Activated T-helper 1 cell treated with anti-CD3 and anti-CD28 coated beads, Interleukin-2, amount 50 U/mL, for 16 hours (primary cell): Measurements from ENCODE around the gene ATXN10.

Source experiments
- DNase-seq, 2 donors: peaks; one replicate each; pipeline ENCODE4 v3.0.0-alpha.2; 2020; ENCODE audit warnings: low read depth in 1 of 2, low spot score in 1 of 2

ATXN10 gene

GRCh38 chr22:45756558-45756957, 84.9 kb downstream of the ATXN10 start:
- DNase-seq, result no peak

GRCh38 chr22:45757068-45757467, 85.4 kb downstream of the ATXN10 start:
- DNase-seq, result no peak

GRCh38 chr22:45757936-45758335, 86.3 kb downstream of the ATXN10 start:
- DNase-seq, result no peak

GRCh38 chr22:45758603-45759002, 87.0 kb downstream of the ATXN10 start:
- no peak for DNase-seq

GRCh38 chr22:45760682-45761081, 89.0 kb downstream of the ATXN10 start:
- no peak for DNase-seq

GRCh38 chr22:45762545-45763235, 91.1 kb downstream of the ATXN10 start:
- no peak for DNase-seq

GRCh38 chr22:45763236-45763624, 91.6 kb downstream of the ATXN10 start:
- no peak for DNase-seq

- no peak for DNase-seq
Observed at GRCh38 chr22:45768490-45768889, 96.9 kb downstream of the ATXN10 start.

GRCh38 chr22:45769569-45770210, 98.1 kb downstream of the ATXN10 start:
- DNase-seq, result no peak

- no peak for DNase-seq
Observed at GRCh38 chr22:45770506-45770905, 98.9 kb downstream of the ATXN10 start.

GRCh38 chr22:45771057-45771456, 99.4 kb downstream of the ATXN10 start:
- no peak for DNase-seq

GRCh38 chr22:45771711-45772110, 100.1 kb downstream of the ATXN10 start:
- no peak for DNase-seq

GRCh38 chr22:45772743-45773142, 101.1 kb downstream of the ATXN10 start:
- no peak for DNase-seq

GRCh38 chr22:45774001-45774670, 102.5 kb downstream of the ATXN10 start:
- no peak for DNase-seq

GRCh38 chr22:45775062-45775461, 103.4 kb downstream of the ATXN10 start:
- no peak for DNase-seq

- DNase-seq, result no peak
Observed at GRCh38 chr22:45775569-45776312, 104.1 kb downstream of the ATXN10 start.

GRCh38 chr22:45776313-45776585, 104.6 kb downstream of the ATXN10 start:
- DNase-seq, result no peak

GRCh38 chr22:45777046-45777851, 105.6 kb downstream of the ATXN10 start:
- DNase-seq, result no peak

- DNase-seq, result no peak
Observed at GRCh38 chr22:45777852-45778375, 106.3 kb downstream of the ATXN10 start.

GRCh38 chr22:45781459-45781858, 109.8 kb downstream of the ATXN10 start:
- no peak for DNase-seq

GRCh38 chr22:45781966-45782365, 110.3 kb downstream of the ATXN10 start:
- DNase-seq, result no peak
